ENCODE measurements around the gene PRCC. TPM values are rescaled to one million over a fixed set of nuclear protein-coding genes. Genes with fewer than 3 reads are reported as not detected.

PRCC gene
- total and polyA plus RNA-seq, 2 of the 8 experiments (the other 6 are each of a cell fraction or from before 2014, with no cell fraction given), result 95.2 to 115 TPM

DNA sequence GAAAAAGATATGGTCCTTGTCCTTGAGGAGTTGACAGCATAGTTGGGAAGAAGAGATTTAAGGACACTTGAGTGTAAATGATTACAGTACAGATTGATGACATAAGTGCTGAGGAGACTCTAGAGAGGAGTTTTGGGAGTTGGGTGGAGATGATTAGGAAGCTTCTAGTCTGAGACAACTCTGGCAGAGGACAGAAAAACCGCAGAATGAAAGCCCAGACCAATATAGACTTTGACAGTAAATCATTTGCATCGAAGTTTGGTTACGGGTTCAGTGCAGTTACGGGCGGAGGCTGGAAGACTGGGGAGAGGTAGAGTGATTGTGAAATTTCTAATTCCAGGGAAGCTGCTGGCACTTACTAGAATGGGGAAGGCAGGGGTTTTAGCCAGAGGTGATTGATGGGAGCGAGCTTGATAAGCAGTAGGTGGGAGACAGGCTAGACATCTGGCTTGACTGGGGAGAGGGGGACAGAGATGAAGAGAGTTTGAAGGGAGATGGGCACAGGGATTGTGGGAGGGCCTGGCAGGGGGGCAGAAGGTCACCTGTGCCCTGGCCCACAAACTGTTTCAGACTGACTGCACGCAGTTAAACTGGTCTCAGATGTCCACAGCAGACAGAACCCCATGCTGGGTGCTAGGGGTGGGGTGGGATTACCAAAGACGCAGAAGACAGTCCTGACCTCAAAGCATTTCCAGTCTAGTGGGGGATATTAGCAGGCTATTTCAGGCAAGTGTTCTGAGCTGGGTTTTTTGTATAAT, 29.2 kb downstream of the PRCC start:
- no peaks in the 10 kb centered on the region for H3K27me3 ChIP-seq (replicated peaks in 1 of 4; ENCODE audit: control insufficient read depth in 3 of 4, extremely low read depth in 1 of 4, insufficient read depth in 3 of 4, low read length in 3 of 4)
- ChIA-PET CTCF (ENCODE audit: partially characterized antibody) (interaction anchor here (0.6 to 31.8 kb wide), 26 partner anchors 8 to 296 kb away, joined by 3 to 491 read pairs (median 8); partner anchors contain the start of genes INSRR, ISG20L2, METTL25B and NTRK1), POLR2A (ENCODE audit: partially characterized antibody) (interaction anchor here (0.6 to 1.1 kb wide), 5 partner anchors 10 to 67 kb away, joined by 3 to 4 read pairs (median 3); no protein-coding TSS in a partner anchor)
- no peak overlapping the region for H3K4me3 ChIP-seq (ENCODE audit: extremely low read depth in 1 of 4, insufficient read depth in 2 of 4, low read depth in 3 of 4, low read length in 4 of 4)
- H2BK20ac ChIP-seq (ENCODE audit: low read length), result no peak overlapping the region
- 0 out of 2 replicates have a peak, but pooled peaks cover 2% of the 10 kb centered on the region for H3K23me2 ChIP-seq (ENCODE audit: low read depth, low read length)
- DNase-seq (ENCODE audit: low read depth in 1 of 2, low spot score in 2 of 2), result no peak
- WGBS, 2 experiments (ENCODE audit: extremely low coverage in 1 of 2, insufficient coverage in 1 of 2, insufficient read length in 1 of 2, insufficient replicate concordance in 2 of 2, low coverage in 1 of 2, low lambda C conversion rate in 2 of 2, missing lambda C conversion rate in 1 of 2), result 92% methylated on average over 8 of the region's 8 CpGs; no CpG with 5 or more reads in 1 of the 2 experiments
- H3K79me2 ChIP-seq (ENCODE audit: control insufficient read depth in 1 of 2, insufficient read depth in 2 of 2, low read length in 2 of 2), result no peaks in the 10 kb centered on the region
- H2BK12ac ChIP-seq (ENCODE audit: low read depth, low read length), result no peak overlapping the region
- peaks cover 31 to 80% (median 66%) of the 10 kb centered on the region in 4 experiments for H3K36me3 ChIP-seq (ENCODE audit: control insufficient read depth in 2 of 4, insufficient read depth in 4 of 4, low read length in 3 of 4)
- H3K4me1 ChIP-seq (replicated peaks in 1 of 4; ENCODE audit: control insufficient read depth in 3 of 4, insufficient read depth in 4 of 4, low read length in 3 of 4), result no peaks in the 10 kb centered on the region
- no peak overlapping the region for H3K23ac ChIP-seq (ENCODE audit: insufficient read length)
- H3K27ac ChIP-seq (ENCODE audit: low read depth, low read length), result no peak overlapping the region
- H3K14ac ChIP-seq (ENCODE audit: insufficient read length), result no peak overlapping the region
- H3K56ac ChIP-seq (replicated peaks; ENCODE audit: insufficient read length, low read depth, low read length), result no peak overlapping the region
- H2AK5ac ChIP-seq (ENCODE audit: low read depth, low read length), result no peak overlapping the region
- H4K8ac ChIP-seq (ENCODE audit: extremely low read depth, insufficient read depth, low read length), result no peak overlapping the region
- no peaks in the 10 kb centered on the region for H3K79me1 ChIP-seq (ENCODE audit: low read depth, low read length)
- no peak overlapping the region for H3K9ac ChIP-seq (replicated peaks in 1 of 4; ENCODE audit: extremely low read depth in 1 of 4, low read depth in 3 of 4, low read length in 3 of 4)
- H3K9me3 ChIP-seq (ENCODE audit: insufficient read depth in 2 of 2, low read depth in 1 of 2, low read length in 1 of 2), result no peaks in the 10 kb centered on the region
- no peak overlapping the region for H2BK5ac ChIP-seq (ENCODE audit: low read depth, low read length)
- H3K4me2 ChIP-seq (ENCODE audit: insufficient read depth in 1 of 2, low read depth in 2 of 2, low read length in 2 of 2), result no peak overlapping the region
- no peak overlapping the region for H4K91ac ChIP-seq (replicated peaks; ENCODE audit: insufficient read length, low read length)
- no peak overlapping the region for H4K5ac ChIP-seq (ENCODE audit: insufficient read length, low read depth, low read length)
- H3K18ac ChIP-seq (ENCODE audit: extremely low read depth, low read length), result no peak overlapping the region
- H4K20me1 ChIP-seq (replicated peaks in 1 of 2; ENCODE audit: control insufficient read depth in 1 of 2, insufficient read depth in 2 of 2, low read length in 2 of 2), result peaks cover 3 to 8% of the 10 kb centered on the region in 2 experiments
- no peak overlapping the region for H3K4ac ChIP-seq (replicated peaks; ENCODE audit: insufficient read length, low read depth, low read length)
- H2BK120ac ChIP-seq (replicated peaks; ENCODE audit: low read depth, low read length), result no peak overlapping the region
- no peak overlapping the region for H2BK15ac ChIP-seq (ENCODE audit: low read length)
- H2AFZ ChIP-seq (ENCODE audit: low read length), result no peak overlapping the region
- no peak for FAIRE-seq
- TF ChIP-seq KDM4A (IDR thresholded peaks at IDR 0.05; ENCODE audit: low read depth, low read length, severe bottlenecking) (no peak), KDM5A (IDR thresholded peaks at IDR 0.05; ENCODE audit: low read length) (no peak), POLR2A (IDR thresholded peaks at IDR 0.05; ENCODE audit: control extremely low read depth in 1 of 2, low read depth in 2 of 2, low read length in 2 of 2) (no peak)
